Peyer's patch (tissue), 4 donors: ENCODE data around the gene ARHGAP27.

Experiments used
- POLR2A ChIP-seq, 2 donors: fragments of 450-650 bp; IDR thresholded peaks; one replicate each; pipeline ENCODE4 v1.5.1; 2017; ENCODE audit warnings: antibody characterized with exemption in 2 of 2, mild to moderate bottlenecking in 2 of 2, moderate library complexity in 2 of 2
- TF ChIP-seq, protein P1 (sequence below), 6 experiments: fragments of 450-650 bp in 4 of 6; fragments of 200-600 bp in 2 of 6; sonication (generic) in 1 of 6; IDR thresholded peaks; one replicate each; pipeline ENCODE4 v1.5.1; 2017 to 2019; ENCODE audit warnings: antibody characterized with exemption in 6 of 6, mild to moderate bottlenecking in 3 of 6, moderate library complexity in 1 of 6

DNA sequence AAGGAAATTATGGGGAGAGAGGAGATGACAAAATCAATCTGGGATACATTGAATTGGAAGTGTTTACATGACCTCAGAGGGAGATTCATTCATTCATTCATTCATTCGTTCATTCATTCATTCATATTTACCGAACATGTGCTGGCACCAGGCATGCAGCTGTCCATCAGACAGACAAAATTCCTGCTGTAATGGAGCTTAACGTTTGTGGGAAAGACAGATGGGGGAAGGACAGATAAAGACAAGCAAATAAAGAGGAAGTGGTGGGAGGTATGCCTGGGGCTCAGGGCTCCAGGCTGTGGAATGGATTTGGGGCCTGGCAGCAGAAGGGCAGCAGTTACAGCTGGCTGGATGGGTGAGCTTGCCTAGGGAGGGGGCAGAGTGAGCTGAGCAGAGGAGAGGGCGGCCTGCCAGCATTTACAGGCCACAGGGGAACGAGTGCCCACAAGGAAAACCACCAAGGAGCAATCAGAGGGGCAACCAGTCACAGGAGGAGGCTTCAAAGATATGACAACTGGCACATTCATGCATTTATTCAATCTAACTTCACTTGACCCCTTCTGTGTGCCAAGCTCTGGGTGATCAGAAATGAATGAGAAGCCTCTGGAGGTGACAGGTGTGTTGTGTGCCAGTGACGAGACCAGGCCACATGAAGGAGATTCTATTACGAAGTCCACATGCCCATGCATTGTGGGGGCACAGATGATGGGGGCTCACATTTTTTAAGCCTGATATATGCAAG lies 48.5 kb downstream of the ARHGAP27 start:
- no peak for TF ChIP-seq POLR2A (IDR thresholded peaks at IDR 0.05)
- TF ChIP-seq, protein P1, sequence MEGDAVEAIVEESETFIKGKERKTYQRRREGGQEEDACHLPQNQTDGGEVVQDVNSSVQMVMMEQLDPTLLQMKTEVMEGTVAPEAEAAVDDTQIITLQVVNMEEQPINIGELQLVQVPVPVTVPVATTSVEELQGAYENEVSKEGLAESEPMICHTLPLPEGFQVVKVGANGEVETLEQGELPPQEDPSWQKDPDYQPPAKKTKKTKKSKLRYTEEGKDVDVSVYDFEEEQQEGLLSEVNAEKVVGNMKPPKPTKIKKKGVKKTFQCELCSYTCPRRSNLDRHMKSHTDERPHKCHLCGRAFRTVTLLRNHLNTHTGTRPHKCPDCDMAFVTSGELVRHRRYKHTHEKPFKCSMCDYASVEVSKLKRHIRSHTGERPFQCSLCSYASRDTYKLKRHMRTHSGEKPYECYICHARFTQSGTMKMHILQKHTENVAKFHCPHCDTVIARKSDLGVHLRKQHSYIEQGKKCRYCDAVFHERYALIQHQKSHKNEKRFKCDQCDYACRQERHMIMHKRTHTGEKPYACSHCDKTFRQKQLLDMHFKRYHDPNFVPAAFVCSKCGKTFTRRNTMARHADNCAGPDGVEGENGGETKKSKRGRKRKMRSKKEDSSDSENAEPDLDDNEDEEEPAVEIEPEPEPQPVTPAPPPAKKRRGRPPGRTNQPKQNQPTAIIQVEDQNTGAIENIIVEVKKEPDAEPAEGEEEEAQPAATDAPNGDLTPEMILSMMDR (IDR thresholded peaks at IDR 0.05), result no peak
